Brain microvascular endothelial cell (primary cell): Measurements from ENCODE around the gene DOK1.

Experiments
- DNase-seq: peaks from one replicate; pipeline ENCODE4 v3.0.0-alpha.2; 2020
- H3K27ac ChIP-seq: fragments of 250-450 bp; sonication (Bioruptor Pico); 2 replicates; pipeline ENCODE4 v1.5.1; 2020; ENCODE audit warnings: mild to moderate bottlenecking, moderate library complexity
- H3K27me3 ChIP-seq: fragments of 250-450 bp; sonication (Bioruptor Pico); replicated peaks from 2 replicates; pipeline ENCODE4 v1.5.1; 2020; ENCODE audit warnings: mild to moderate bottlenecking
- H3K36me3 ChIP-seq: fragments of 250-450 bp; sonication (Bioruptor Pico); replicated peaks from 2 replicates; pipeline ENCODE4 v1.5.1; 2020; ENCODE audit warnings: mild to moderate bottlenecking
- H3K4me3 ChIP-seq: 2 replicates; pipeline ENCODE4 v1.5.1; 2011; ENCODE audit warnings: low read depth, mild to moderate bottlenecking, control low read depth, low read length, moderate library complexity
- CTCF ChIP-seq: IDR thresholded peaks from 2 replicates; pipeline ENCODE4 v1.5.1; 2011; ENCODE audit warnings: low read depth, mild to moderate bottlenecking, moderate library complexity, low read length, control low read depth, inconsistent platforms; ENCODE audit errors: missing control alignments
- in situ Hi-C: cut with HindIII; loops from 2 replicates; pipeline ENCODE4 v1.10.0; 2017; ENCODE audit warnings: low sequenced_read_pairs, low pct_ligation_motif_present

The DOK1 gene

GRCh38 chr2:74588664-74589063 is 34.1 kb downstream of the DOK1 start:
- Histone ChIP-seq H3K4me3 (no peak overlapping the region), H3K36me3 (no peaks in the 10 kb centered on the region), H3K27ac (no peak overlapping the region), H3K27me3 (peaks cover 4% of the 10 kb centered on the region)
- in situ Hi-C loops: no loop called here
- no peak for TF ChIP-seq CTCF
- no peak for DNase-seq

DNA sequence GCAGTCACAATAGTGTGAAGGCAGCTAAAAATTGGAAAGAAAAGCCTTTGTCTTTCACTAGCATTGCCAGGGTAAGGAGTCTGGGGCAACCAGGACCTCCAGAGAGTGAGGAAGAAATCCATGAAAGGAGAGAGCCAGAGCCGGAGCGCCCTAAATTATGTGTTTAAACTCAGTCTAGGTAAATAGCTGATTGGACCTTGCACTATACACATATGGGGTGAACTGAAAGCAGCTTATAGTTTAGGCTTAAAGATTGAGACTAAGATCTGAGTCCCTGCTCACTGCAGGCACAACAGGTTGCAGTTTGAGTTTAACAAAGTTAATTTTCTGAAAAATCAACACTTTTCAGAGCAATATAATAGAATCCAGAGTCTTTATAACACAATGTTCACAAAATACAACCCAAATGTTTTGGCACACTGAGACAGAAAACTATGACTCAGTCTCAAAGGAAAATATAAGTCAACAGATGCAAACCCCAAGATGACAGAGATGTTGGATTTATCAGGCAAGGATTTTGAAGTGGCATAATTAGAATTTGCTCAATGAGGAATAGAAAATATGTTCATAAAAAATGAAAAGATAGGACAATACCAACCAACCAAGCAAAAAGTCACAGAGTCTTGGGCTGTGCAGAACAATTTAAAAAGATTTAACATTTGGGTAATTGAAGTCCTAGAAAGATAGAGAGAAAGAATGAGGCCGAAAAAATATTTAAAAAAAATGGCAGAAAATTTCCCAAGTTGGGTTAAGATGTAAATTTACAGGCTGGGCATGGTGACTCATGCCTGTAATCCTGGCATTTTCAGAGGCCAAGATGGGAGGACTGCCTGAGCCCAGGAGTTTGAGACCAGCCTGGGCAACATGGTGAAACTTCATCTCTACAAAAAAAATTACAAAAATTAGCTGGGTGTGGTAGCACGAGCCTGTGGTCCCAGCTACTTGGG is 39.6 kb downstream of the DOK1 start:
- no peak for DNase-seq
- in situ Hi-C loops: no loop called here
- no peak for TF ChIP-seq CTCF
- Histone ChIP-seq H3K27ac (no peak overlapping the region), H3K27me3 (peaks cover 4% of the 10 kb centered on the region), H3K36me3 (no peaks in the 10 kb centered on the region), H3K4me3 (no peak overlapping the region)

- Histone ChIP-seq H3K4me3 (no peak overlapping the region), H3K27me3 (peaks cover under 1% of the 10 kb centered on the region), H3K27ac (no peak overlapping the region), H3K36me3 (no peaks in the 10 kb centered on the region)
- in situ Hi-C loops: no loop called here
- TF ChIP-seq CTCF: no peak
- DNase-seq: no peak
These were observed 42.1 kb downstream of the DOK1 start for GRCh38 chr2:74596584-74596983.

DNA sequence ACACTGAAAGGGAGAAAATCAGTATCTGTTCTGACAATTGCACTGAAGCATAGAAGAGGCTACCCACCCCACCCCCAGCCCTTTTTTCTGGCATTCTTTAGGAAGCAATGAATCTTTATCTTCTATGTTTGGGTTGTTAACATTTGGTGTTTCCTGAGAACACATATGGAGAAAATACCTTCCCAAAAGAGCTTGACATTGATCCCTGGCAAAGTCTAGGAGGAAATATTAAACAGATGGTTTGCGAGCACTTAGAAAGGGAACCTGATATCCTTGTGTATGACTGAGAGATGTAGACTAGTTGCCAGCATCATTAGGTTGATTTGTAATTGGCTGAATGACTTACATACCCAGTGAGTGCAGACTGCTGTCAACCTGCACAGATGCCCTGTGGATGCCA is 42.9 kb downstream of the DOK1 start:
- DNase-seq: no peak
- H3K27me3 ChIP-seq: no peaks in the 10 kb centered on the region
- in situ Hi-C loops: no loop called here
- H3K4me3 ChIP-seq: no peak overlapping the region
- no peaks in the 10 kb centered on the region for H3K36me3 ChIP-seq
- no peak overlapping the region for H3K27ac ChIP-seq
- no peak for TF ChIP-seq CTCF

DNA sequence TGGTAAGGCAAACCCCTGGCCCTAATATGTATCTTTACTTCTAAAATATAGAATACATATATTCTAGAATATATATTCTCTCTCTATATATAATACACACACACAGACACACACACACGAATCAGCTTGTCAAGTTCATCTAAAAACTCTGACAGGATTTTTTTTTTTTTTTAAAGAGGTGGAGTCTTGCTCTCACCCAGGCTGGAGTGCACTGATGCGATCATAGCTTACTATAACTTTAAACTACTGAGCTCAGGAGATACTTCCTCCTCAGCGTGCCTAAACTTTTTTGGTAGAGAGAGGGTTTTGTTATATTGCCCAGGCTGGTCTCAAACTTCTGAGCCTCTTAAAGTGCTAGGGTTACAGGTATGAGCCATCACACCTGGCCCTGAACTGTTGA is 45.2 kb downstream of the DOK1 start:
- in situ Hi-C loops: no loop called here
- Histone ChIP-seq H3K27ac (no peak overlapping the region), H3K4me3 (no peak overlapping the region), H3K27me3 (peaks cover 4% of the 10 kb centered on the region), H3K36me3 (no peaks in the 10 kb centered on the region)
- TF ChIP-seq CTCF: no peak
- DNase-seq: no peak
